Fibroblast of peridontal ligament (primary cell): ENCODE measurements around the gene MBL2.

ENCODE experiments used
- DNase-seq: peaks from one replicate; pipeline ENCODE4 v3.0.0-alpha.2; 2010; ENCODE audit errors: extremely low read depth

The MBL2 gene

DNA sequence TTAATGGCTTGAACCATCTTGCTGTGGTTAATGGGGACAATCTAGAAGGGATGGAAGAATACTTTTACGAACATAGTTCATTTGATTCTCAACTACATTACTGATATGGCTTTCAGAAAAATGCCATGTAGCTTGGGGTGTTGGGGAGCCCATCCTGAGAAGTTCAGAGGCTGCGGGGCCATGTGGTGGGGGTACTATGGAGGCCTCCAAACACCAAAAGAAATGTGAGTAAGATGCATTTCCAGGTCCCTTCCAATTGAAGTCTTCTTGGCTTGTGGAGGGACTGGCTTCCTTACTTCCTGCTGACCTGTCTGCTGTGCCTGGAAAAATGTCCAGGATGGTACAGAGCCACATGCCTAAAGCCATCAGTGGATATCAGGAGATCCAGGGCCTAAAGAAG, 1.6 kb upstream of the MBL2 start:
- DNase-seq, result no peak

DNA sequence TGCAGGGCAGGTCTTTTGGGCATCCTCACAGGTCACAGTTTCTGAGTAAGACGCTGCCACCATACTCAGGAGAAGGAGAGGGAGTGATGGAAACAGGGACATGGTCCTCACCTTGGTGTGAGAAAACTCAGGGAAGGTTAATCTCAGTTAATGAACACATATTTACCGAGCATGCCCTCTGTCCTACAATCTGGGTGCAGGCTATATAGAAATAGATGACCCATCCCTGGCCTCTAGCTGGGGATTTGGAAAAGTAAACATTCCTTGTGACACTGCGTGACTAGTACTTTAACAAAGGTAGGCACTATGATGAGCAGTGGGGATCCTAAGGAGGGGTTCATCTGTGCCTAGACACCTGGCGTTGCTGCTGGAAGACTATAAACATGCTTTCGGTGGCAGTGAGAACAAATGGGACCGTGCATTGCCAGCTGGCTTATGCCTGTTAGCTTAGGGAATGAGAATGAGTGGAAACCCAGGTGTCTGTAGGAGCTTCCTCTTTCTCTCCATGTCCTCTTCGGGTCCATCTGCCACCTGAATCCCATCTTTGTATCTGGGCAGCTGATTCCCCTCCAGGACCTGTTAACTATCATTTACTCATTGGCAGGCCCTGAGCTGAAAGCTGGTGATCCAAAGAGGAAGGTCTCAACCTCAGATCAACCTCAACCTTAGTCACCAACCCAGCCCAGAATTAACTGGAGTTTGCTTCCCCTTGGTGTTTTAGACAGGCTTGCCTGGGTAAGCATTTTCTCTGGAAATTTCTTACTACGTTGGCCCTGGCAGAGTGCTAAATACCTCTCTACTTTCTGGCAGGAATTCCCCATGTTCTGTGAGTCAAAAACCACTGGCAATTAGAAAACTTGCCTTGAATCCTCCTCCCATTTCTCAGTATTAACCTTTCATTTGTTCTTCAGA, 794 bp downstream of the MBL2 start:
- DNase-seq, result no peak

DNA sequence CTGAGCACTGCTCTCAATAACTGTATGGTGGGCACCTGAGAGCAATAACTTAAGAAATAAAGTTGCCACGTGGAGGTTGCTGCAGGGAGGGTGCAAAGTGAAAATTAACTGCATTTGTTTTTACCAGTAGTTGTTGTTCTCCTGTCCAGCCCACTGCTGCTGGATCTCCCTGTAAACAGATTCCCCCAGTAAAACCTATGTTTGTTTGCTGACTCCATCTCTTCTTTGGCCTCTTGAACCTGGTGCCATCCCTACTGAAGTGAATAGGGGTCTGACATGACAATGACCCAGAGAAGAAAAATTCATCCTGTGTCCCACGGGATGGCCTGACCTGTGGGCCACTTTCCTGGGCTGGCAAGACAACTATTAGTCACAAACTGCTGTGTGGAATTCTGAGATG, 1.7 kb downstream of the MBL2 start:
- DNase-seq, result no peak

DNA sequence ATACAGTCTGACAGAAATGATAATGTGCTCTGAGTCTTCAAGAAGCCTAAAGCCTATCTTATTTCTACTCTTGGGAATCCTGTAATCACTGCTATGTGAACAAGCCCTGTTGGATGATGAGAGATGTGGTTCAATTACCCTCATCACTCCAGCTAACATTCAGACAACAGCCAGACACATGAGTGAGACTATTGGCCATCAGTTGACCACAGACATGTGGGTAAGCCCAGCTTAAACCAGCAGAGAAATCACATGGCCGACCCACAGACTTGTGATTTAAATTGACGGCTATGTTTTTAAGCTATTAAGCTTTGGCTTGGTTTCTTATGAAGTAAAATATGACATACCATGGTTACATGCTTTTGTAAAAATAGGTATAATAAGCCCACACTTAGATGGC, 2.6 kb downstream of the MBL2 start:
- DNase-seq, result no peak

DNA sequence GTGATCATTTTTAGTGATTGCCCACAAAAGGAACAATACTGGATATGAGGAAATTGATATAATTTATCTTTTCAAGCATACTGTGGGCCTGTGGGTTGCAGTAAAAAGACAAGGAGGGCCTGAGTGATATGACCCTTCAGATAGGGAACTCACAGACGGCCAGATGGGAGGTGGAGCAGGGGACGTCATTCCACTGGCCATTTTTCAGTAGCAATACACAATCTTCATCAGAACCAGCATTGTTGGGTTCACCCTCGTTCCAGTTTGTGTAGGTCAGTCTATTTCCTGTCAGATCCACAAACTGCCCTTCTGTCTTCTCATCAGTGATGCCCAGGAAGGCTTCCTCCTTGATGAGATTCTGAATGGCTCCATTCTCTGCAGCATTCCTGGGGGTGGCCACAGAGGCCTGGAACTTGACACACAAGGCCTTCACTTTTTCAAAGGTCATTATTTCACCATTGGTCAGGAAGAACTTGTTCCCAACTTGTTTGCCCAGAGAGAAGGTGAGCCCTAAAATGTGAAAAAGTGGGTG, 4.5 kb downstream of the MBL2 start:
- DNase-seq, result no peak

DNA sequence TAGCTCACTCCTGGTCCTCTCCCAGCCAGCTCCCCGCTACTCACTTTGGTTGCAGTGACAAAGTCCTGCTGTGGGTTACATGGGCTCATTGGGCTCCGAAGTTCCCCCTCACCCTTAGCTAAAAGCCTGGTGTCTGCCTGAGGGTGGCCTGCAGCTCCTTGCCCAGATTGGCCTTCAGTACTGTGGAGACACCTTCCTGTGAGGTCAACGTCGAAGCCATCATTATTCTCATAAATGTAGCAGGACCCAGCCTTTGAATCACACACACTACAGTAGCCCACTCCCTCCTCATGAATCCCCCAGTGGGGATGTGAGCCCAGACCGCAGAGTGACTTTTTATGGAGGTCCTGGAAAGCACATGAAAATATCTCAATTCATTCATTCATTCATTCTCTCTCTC, 10.5 kb downstream of the MBL2 start:
- no peak for DNase-seq

DNA sequence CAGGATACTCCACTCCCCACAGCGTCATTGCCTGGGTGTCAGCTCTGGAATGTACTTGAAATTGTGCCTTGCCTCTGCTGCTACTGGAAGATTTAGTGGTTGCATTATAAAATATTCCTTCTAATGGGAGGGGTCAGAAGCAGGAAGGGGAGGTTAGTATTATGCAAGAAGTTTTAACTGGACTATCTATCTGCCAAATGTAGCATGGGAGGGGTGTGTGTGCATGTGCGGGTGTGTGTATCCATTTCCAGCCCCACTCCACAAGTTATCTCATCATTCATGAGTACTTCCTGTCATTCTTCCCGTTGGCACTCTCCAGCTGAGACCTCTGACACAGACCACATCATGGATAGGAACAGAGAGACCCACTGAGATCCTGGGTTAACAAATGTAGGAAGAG, 13.4 kb downstream of the MBL2 start:
- DNase-seq, result no peak

DNA sequence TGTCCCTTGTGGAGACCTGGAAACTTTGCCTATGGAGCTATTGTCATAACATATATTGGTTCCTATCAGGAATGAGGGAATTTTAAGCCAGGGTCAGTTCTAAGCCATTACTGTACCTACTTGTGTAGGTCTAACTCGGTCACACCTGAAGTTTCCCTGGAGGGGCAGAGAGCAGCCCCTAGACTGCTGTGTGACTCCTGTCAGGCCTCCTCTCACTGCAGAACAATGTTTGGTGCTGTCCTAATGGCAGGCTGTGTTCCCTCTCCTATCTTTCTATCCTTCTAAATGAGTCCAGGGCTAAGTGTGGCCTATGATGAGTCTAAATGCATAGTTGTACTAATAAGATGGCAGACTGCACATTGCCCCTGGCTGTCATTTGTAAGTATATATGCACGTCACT, 14.2 kb downstream of the MBL2 start:
- no peak for DNase-seq

DNA sequence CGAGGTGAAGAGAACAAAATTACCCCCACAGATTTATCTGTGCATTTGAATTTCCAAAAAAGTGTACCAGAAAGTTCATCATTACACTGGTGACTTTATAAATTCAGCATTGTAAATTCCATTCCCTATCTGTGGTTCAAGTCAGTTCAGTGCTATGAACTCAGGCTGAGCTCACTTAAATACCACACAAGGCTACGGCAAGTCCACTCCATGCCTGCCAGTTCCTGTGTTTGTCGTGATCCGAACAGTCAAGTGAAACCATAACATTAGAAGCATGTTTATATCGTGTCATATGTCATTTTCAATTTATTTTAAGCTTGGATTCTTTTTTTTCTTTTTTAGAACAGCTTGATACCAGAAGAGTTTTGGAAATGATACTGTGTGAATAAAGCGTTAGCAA, 14.8 kb downstream of the MBL2 start:
- DNase-seq, result peak; percentile 12

DNA sequence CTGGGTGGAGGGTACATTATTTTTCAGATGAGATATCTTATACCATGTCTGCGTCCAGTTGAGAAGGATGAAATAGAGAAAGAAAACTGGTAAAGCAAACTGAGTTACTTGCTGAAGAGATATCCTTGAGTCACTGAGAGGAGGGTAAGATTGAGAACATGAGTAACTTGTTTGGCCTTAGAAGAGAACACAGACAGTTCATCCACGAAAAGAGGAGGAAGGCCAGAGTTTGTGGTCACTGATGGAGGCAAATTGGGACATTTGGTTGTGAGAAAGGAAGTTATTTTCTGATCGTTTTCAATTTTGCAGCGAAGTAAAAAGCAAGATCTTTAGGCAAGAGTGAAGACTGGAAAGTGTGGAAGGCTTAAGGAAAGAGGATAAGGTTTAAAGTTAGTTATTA, 15.6 kb downstream of the MBL2 start:
- no peak for DNase-seq

DNA sequence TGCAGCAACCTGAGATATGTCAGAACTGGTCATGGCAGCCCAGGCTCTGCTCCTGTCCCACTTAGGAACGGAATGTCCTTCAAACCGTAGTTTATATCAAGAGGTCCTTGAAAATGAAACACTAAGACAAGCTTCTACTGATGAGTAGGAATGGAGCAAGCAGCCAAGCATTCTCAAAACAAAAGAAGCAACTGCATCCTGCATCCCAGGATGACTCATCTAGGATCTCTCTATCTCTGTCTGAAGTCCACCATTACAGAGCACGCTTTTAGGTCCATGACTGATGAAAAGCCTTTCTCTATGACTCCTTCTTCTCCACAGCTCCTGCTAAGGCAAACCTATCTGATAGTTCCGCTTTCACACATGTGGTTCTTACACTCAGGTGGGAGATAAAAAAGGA, 16.3 kb downstream of the MBL2 start:
- no peak for DNase-seq

DNA sequence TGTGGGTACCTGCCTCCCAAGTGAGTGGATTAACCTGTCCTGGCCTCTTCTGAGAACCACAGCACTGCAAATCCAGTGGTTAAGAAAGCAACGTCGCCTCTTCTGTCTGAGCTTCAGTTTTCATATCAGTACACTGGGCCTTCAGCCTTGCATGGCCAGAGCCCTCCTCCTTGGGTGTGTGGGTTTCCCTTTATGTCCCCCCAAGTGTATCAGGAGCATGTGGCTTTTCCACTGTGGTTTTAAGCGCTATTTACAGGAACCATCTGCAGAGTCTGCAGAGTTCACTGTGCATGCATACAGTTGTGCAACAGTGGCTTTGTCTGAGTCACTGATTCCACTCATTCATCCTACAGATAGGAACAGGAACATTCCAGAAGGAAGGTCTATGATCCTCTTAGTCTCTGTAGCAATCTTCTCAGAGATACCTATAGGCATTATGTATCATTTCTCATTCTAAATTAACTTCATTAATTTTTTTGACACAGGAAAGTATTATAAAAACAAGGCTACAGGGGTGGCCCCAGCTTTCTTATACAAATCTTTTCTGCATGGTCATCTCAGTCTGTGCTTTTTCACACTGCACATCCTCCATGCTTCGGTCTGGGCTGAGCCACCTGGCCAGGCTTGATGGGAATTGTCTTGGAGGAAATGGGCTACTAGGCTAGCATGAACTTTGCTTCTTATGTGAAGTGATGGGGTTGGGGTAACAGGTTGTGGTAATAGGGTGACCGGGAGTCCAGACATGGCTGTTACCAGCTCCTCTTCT, 17.1 kb downstream of the MBL2 start:
- peak; percentile 38 for DNase-seq

DNA sequence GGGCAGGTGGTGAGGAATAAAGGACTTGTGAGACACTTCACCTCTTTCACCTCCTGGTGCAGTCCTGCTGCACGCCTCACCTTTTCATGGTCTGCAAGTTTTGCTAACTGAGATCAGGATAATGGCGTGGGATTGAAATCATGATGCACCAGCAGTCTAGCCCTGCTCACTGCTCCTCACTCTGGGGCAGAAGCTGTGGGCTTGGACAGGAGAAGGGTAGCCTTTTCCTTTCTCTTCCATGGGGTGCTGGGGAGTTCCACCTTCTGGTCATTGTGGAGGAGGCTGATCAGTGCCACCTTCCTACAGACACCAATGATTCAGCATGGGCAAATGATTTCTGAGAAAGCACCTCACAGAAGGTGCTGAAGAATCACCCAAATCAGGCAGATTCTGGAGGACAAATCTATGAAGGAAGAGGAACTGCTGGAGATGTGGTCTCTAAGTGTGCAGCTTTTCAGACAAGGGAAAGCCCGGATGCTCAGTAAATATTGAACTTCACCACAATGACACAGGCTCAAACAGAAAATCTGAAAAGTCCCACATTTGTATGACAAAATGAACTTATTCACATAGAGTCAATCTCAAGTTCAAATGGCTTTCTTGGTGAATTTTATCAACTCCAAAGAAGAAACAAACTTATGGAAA, 19.7 kb downstream of the MBL2 start:
- no peak for DNase-seq

DNA sequence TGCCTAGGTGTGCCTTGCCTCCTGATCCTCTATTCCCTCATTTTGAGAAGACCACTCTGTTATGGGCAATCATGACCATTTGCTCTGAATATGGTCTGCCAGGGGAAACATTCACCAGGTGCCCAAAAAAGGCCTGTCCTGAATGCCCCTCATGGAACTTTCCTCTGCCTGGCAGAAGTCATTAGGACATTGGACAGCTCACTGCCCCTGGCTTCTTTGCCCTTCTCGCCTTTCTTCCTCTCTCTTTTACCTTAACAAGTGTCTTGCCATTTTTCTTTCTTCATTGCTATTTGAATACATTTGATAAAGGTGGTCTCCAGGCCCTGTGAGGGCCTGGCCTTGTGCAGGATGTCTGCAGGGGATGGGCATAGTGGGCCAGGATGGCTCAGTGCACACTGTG, 20.3 kb downstream of the MBL2 start:
- no peak for DNase-seq

DNA sequence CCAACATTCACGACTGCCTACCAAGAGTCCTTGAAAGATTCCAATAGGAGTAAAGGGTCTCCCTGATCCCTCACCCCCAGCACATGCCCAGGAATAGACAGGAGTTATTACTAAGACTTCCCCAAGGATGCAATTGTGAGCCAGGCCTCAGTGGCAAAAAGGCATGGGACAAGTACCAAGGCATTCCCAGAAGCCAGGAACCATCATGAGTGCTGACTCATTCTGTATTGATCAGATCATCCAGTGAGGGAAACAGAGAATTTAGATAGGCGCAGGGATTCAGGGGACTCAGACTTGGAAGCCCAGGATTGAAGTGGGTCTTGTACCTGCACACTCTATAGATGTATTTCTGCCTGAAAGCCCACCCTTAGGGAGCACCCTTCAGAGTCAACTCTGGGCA, 21.2 kb downstream of the MBL2 start:
- DNase-seq, result no peak

DNA sequence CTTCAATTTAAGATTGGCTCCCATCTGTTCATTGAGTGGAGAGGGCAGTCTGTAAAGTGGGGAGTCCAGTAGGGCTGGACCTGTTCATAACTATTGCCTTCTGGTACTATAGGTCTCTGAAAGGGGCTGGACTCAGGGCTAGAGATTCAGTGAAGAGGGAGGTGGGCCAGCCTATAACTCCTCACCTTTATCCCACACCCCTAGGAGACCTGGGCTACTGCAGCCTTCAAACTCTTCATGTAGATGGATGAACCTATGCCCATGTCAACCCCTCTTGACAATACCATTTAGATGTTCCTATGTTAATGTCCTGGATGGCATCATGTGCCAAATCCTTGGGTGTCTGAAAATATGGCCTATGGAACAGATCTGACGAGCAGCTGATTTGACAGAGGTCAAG, 22.0 kb downstream of the MBL2 start:
- no peak for DNase-seq

DNA sequence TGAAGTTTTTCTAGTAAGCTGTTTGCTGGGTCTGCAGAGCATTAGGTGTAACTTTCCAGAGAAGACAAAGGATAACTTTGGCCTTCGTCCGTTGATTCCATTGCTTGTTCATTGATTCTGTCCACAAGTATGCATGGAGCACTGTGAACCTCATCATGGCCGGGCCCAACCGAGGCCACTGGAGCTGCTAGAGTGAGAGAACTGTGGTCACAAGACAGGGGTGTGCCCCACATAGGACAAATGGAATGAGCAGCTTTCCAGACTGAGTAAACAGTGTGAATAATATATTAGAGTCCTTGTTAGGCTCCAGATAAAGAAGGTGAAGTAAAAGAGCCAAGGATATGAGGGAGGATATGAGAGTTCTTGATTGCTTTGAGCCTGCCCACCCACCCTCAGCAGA, 24.9 kb downstream of the MBL2 start:
- DNase-seq, result no peak

DNA sequence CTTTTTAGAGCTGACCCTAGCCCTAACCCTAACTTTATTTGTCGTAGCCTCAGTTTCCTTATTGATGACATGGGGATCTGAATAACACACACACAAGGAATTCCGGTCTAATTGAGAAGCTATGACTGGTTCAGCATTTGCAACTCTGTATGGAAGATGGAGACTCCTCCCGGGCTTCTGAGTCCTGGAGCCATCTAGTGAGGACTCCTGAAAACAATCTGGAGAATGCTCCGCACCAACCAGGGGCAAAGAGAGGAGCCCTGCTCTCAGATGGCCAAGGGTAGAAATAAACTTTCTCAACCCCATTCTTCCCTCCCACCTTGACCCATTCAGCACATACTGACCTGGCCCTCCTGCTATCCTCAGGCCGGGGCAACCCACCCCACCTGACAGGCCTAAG, 26.4 kb downstream of the MBL2 start:
- no peak for DNase-seq

DNA sequence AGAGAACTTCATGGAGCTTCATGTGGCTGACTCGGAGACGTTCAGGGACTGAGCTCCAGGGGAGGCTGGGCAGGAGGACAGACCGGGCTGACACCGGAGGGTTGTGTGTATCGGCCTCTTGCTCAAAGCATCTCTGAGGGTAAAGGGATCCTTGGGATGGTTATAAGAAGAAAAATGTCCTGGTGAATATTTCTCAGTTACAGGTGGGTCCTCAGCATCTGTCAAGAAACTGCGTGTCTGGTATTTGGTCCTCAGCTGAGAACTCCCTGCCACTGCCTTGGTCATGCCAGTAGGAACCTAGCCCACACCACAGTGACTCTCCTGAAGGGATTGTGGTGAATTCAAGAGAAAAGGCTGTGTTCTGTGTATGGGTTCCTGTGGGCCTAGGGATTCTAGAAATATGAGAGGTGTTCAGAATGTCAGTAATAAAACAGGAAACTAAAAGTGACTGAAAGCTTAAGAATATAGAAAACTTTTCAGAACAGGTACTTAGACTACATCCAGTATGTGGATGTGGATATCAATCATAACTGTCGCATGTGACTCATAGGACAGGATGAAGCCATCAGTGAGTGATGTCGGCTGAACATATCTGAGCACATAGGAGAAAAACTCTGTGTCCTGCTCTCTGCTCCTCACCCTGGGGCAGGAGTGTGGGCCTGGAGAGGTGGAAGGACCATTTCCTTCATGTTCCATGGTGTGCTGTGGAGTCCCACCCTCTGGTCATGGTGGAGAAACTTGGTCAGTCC, 28.4 kb downstream of the MBL2 start:
- DNase-seq, result no peak

DNA sequence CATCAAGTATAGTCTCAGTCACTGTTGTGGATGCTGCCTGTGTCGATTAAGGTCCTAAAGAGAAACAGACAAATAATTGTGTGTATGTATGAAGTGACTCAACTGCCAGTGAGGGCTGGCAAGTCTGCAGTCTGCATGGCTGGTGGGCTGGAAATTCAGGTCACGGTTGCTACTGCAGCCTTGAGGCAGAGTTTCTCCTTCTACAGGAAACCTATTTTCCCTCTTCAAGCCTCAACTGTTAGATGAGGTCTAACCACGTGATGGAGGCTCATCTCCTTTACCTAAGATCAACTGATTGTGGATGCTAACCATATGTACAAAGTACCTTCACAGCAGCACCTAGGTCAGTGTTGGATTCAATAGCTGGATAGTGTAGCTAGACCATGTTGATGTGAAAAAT, 29.9 kb downstream of the MBL2 start:
- no peak for DNase-seq

DNA sequence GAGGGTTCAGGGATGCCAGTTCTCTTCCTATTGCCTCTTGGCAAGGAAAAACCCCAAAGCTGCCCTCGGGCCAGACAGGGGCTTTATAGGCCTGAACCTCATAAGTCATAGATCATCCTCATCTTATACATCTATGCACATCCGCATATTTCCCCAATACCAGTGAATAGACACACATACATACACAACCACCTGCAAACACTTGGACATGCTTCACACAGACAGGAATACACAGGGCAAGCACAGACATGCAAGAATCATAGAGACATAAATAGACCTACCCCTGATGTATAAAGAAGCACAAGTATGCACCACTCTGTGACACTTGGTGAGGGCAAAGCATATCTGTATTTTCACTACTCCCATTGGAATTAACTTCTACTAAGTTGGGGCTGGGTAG, 30.7 kb downstream of the MBL2 start:
- DNase-seq, result no peak
